ENCODE data around the gene VPS54. TPM values are rescaled to one million over a fixed set of nuclear protein-coding genes. Genes with fewer than 3 reads are reported as not detected.

Gene VPS54, protein sequence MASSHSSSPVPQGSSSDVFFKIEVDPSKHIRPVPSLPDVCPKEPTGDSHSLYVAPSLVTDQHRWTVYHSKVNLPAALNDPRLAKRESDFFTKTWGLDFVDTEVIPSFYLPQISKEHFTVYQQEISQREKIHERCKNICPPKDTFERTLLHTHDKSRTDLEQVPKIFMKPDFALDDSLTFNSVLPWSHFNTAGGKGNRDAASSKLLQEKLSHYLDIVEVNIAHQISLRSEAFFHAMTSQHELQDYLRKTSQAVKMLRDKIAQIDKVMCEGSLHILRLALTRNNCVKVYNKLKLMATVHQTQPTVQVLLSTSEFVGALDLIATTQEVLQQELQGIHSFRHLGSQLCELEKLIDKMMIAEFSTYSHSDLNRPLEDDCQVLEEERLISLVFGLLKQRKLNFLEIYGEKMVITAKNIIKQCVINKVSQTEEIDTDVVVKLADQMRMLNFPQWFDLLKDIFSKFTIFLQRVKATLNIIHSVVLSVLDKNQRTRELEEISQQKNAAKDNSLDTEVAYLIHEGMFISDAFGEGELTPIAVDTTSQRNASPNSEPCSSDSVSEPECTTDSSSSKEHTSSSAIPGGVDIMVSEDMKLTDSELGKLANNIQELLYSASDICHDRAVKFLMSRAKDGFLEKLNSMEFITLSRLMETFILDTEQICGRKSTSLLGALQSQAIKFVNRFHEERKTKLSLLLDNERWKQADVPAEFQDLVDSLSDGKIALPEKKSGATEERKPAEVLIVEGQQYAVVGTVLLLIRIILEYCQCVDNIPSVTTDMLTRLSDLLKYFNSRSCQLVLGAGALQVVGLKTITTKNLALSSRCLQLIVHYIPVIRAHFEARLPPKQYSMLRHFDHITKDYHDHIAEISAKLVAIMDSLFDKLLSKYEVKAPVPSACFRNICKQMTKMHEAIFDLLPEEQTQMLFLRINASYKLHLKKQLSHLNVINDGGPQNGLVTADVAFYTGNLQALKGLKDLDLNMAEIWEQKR
- total RNA-seq (10 to 100 TPM in 1 of 2 experiments, 1 to 10 TPM in 1; 9.5 to 10.8 TPM), total RNA-seq (31.5 to 98.3 (median 54.9) reads per million in 172 experiments)
- 16.8 TPM for polyA plus RNA-seq (2013, experiment 1 of 2)
- polyA plus RNA-seq (2013, experiment 2 of 2): 20.8 TPM

DNA sequence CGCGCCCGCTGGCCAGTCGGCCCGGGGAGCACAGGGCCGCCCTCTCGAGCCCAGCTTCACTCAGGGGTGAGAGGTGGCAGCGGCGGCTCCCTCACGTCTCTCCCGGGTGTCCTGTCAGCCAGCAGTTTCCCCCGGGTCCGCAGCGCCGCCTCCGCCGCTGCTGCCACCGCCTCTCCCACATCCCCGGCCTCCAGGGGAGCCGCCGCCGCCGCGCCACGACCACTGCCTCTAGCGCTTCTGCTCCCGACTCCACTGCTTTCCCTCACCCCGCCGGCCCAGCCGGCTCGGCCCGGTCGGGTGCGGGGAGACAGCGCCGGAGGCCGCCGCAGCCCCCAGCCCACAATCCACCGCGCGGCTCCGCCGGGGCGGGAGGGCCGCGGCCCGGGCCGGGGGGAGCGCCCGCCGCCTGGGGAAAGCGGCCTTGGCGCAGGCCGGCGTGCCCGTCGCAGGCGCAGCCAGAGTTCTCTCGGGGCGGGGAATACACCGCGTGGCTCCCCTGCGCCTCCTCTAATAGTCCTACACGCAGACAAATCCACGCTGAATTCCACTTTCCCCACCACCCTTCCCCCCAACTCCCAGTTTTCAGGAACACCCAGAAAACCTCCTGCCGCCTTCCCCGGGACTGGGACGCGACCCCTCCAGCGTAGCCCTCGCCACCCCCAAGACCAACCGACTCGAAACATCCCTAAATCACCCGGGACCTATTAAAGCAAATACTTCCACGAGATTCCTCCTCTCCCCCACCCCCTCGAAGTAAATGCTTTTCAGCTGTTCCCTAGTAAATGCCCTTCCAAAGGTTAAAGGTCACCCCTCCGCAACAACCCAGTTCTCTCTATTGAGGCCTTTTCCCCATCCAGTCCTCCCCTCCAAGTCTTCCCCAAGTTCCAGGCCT is at the start of gene VPS54:
VPS54 (minus strand) TSS at position 346 of the 892 bp plus-strand sequence. CDS start 35,429 bp downstream, outside the sequence.
- peak; percentile 74 for ATAC-seq (ENCODE audit: poor library complexity)
- peak within 1 kb of the TSS; percentile 71 for H3K4me3 ChIP-seq (ENCODE audit: low read length)
- TF ChIP-seq CTCF (IDR thresholded peaks at IDR 0.05): no peak
- Mint-ChIP-seq H3K4me3 (peak within 1 kb of the TSS; percentile 100), H3K27ac (peak within 1 kb of the TSS; percentile 95), H3K9me3 (no peaks in the 10 kb centered on the region), H3K36me3 (ENCODE audit: low read depth) (peaks cover 12% of the 10 kb centered on the region), H3K27me3 (no peaks in the 10 kb centered on the region), H3K4me1 (ENCODE audit: low read depth) (peaks cover 47% of the 10 kb centered on the region)
- no peaks in the 10 kb centered on the region for H3K9me3 ChIP-seq (ENCODE audit: control insufficient read depth in 1 of 2, insufficient read depth in 1 of 2, low read length in 2 of 2)
- no peaks in the 10 kb centered on the region for H3K36me3 ChIP-seq (ENCODE audit: insufficient read depth, low read length)
- intact Hi-C loops (cut with DNase I, micrococcal nuclease): loop anchor here in 1 of 2 experiments (5.0 to 10.0 kb wide), 2 partner anchors 175 to 427 kb away; partner anchors contain the start of gene UGP2
- H3K4me1 ChIP-seq (ENCODE audit: insufficient read depth, low read length): peaks cover 12% of the 10 kb centered on the region
- H3K27me3 ChIP-seq (ENCODE audit: control insufficient read depth in 1 of 2, insufficient read depth in 2 of 2, low read length in 2 of 2): no peaks in the 10 kb centered on the region
- H3K27ac ChIP-seq (ENCODE audit: low read depth in 1 of 2, low read length in 2 of 2): peak within 1 kb of the TSS; percentile 35 to 54
- ChIA-PET CTCF (interaction anchor here (1.2 kb wide), 2 partner anchors 12 to 504 kb away, joined by 3 to 5 read pairs; partner anchors contain the start of gene AFTPH), POLR2A (interaction anchor here (0.6 to 1.4 kb wide), 7 partner anchors 16 to 504 kb away, joined by 3 to 6 read pairs (median 4); partner anchors contain the start of genes AFTPH and UGP2)
- peak; percentile 40 to 80 (median 48) for DNase-seq

- peaks cover 2% of the 10 kb centered on the region for H3K9me3 Mint-ChIP-seq
- no peak overlapping the region for H3K27ac Mint-ChIP-seq
- no peak for DNase-seq
- ChIA-PET CTCF (no interaction called here), POLR2A (no interaction called here)
- no peak for ATAC-seq (ENCODE audit: poor library complexity)
- H3K36me3 Mint-ChIP-seq (ENCODE audit: low read depth): no peaks in the 10 kb centered on the region
- Histone ChIP-seq H3K4me1 (ENCODE audit: insufficient read depth, low read length) (peaks cover 19% of the 10 kb centered on the region), H3K27ac (ENCODE audit: low read depth in 1 of 2, low read length in 2 of 2) (no peak overlapping the region), H3K4me3 (ENCODE audit: low read length) (no peak overlapping the region), H3K36me3 (ENCODE audit: insufficient read depth, low read length) (no peaks in the 10 kb centered on the region), H3K27me3 (ENCODE audit: control insufficient read depth in 1 of 2, insufficient read depth in 2 of 2, low read length in 2 of 2) (no peaks in the 10 kb centered on the region), H3K9me3 (ENCODE audit: control insufficient read depth in 1 of 2, insufficient read depth in 1 of 2, low read length in 2 of 2) (no peaks in the 10 kb centered on the region)
- TF ChIP-seq CTCF (IDR thresholded peaks at IDR 0.05): no peak
- no peaks in the 10 kb centered on the region for H3K27me3 Mint-ChIP-seq
- H3K4me1 Mint-ChIP-seq (ENCODE audit: low read depth): peaks cover 28% of the 10 kb centered on the region
- intact Hi-C loops (cut with DNase I, micrococcal nuclease): no loop called here
- no peak overlapping the region for H3K4me3 Mint-ChIP-seq
Observed at GRCh38 chr2:64067326-64067725, 48.1 kb upstream of the VPS54 start.

Measured in CD4-positive, alpha-beta T cell (primary cell).